DOHH2 (cell line): ENCODE results near the gene PEPD.

Experiments
- CTCF ChIP-seq: fragments of 200-600 bp; sonication (generic); IDR thresholded peaks from one replicate; pipeline ENCODE4 v1.5.1; 2014; ENCODE audit warnings: antibody characterized with exemption, mild to moderate bottlenecking, low read depth, low read length; ENCODE audit not compliant: poor library complexity, severe bottlenecking
- EZH2phosphoT487 ChIP-seq: fragments of 200-600 bp; sonication (generic); IDR thresholded peaks from 2 replicates; pipeline ENCODE4 v1.6.1; 2017; ENCODE audit warnings: borderline replicate concordance, mild to moderate bottlenecking, antibody characterized with exemption, low read length, moderate library complexity, mixed read lengths

GRCh38 chr19:33464010-33464732, 57.4 kb downstream of the PEPD start:
- TF ChIP-seq CTCF (no peak), EZH2phosphoT487 (no peak)
